Measurements from ENCODE around the gene PLXND1.

PLXND1 gene

GRCh38 chr3:129605203-129605921 is 1.1 kb downstream of the PLXND1 start:
- no peak for DNase-seq (ENCODE audit: low read depth)
- H3K4me3 ChIP-seq (ENCODE audit: control insufficient read depth, low read depth, low read length) = peak overlapping the region; percentile 68
- no peak for TF ChIP-seq CTCF (IDR thresholded peaks at IDR 0.05; ENCODE audit: control insufficient read depth, insufficient read depth, low read depth, low read length, missing control alignments)

- no peak for DNase-seq (ENCODE audit: low read depth)
- TF ChIP-seq CTCF (IDR thresholded peaks at IDR 0.05; ENCODE audit: control insufficient read depth, insufficient read depth, low read depth, low read length, missing control alignments) = no peak
- peak overlapping the region; percentile 68 for H3K4me3 ChIP-seq (ENCODE audit: control insufficient read depth, low read depth, low read length)
These were observed 1.7 kb downstream of the PLXND1 start for GRCh38 chr3:129604767-129605166.

- H3K4me3 ChIP-seq (ENCODE audit: control insufficient read depth, low read depth, low read length) = peak overlapping the region; percentile 68
- no peak for TF ChIP-seq CTCF (IDR thresholded peaks at IDR 0.05; ENCODE audit: control insufficient read depth, insufficient read depth, low read depth, low read length, missing control alignments)
- no peak for DNase-seq (ENCODE audit: low read depth)
These were observed 2.3 kb downstream of the PLXND1 start for GRCh38 chr3:129603991-129604749.

- H3K4me3 ChIP-seq (ENCODE audit: control insufficient read depth, low read depth, low read length) = peak overlapping the region; percentile 27
- TF ChIP-seq CTCF (IDR thresholded peaks at IDR 0.05; ENCODE audit: control insufficient read depth, insufficient read depth, low read depth, low read length, missing control alignments) = no peak
- no peak for DNase-seq (ENCODE audit: low read depth)
These were observed 2.9 kb downstream of the PLXND1 start for GRCh38 chr3:129603561-129603942.

GRCh38 chr3:129602730-129603560 is 3.5 kb downstream of the PLXND1 start:
- peak overlapping the region; percentile 27 for H3K4me3 ChIP-seq (ENCODE audit: control insufficient read depth, low read depth, low read length)
- DNase-seq (ENCODE audit: low read depth) = peak; percentile 77
- no peak for TF ChIP-seq CTCF (IDR thresholded peaks at IDR 0.05; ENCODE audit: control insufficient read depth, insufficient read depth, low read depth, low read length, missing control alignments)

- DNase-seq (ENCODE audit: low read depth) = no peak
- no peak overlapping the region for H3K4me3 ChIP-seq (ENCODE audit: control insufficient read depth, low read depth, low read length)
- no peak for TF ChIP-seq CTCF (IDR thresholded peaks at IDR 0.05; ENCODE audit: control insufficient read depth, insufficient read depth, low read depth, low read length, missing control alignments)
These were observed 4.2 kb downstream of the PLXND1 start for GRCh38 chr3:129602309-129602708.
